ENCODE results near the gene MYO16.

DNA sequence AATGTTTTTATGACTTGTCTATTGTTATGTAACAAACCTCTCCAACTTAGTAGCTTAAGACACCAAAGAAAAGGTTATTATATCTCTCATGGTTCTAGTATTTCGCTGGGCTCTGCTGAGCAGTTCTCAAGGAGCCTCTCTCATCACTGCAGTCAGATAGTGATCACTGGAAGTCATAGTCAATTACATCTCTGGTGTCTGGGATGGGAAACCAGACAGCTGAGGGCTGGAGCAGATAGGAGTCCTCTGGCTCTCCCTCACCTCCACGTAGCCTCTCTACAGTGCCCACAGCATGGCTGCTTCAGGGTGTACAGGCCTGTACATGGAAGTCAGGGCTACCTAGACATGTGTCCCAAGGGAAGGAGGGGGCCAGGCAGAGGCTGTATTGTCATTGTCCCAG, 507.5 kb downstream of the MYO16 start:
- TF ChIP-seq, protein P1, sequence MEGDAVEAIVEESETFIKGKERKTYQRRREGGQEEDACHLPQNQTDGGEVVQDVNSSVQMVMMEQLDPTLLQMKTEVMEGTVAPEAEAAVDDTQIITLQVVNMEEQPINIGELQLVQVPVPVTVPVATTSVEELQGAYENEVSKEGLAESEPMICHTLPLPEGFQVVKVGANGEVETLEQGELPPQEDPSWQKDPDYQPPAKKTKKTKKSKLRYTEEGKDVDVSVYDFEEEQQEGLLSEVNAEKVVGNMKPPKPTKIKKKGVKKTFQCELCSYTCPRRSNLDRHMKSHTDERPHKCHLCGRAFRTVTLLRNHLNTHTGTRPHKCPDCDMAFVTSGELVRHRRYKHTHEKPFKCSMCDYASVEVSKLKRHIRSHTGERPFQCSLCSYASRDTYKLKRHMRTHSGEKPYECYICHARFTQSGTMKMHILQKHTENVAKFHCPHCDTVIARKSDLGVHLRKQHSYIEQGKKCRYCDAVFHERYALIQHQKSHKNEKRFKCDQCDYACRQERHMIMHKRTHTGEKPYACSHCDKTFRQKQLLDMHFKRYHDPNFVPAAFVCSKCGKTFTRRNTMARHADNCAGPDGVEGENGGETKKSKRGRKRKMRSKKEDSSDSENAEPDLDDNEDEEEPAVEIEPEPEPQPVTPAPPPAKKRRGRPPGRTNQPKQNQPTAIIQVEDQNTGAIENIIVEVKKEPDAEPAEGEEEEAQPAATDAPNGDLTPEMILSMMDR (IDR thresholded peaks at IDR 0.05) = no peak
- no peak for TF ChIP-seq POLR2A (IDR thresholded peaks at IDR 0.05)
